HG03558 (cell line): ENCODE measurements around the gene SCAANT1.
A peak's percentile ranks its signal among the peaks of the same experiment; 100 is the strongest.

Source experiments
- ATAC-seq: cut with Tn5 transposase; IDR thresholded peaks from one replicate; pipeline ENCODE4 v1.9.1; 2021; ENCODE audit warnings: moderate number of reproducible peaks; ENCODE audit not compliant: unreplicated experiment; ENCODE audit errors: extremely low read depth

The SCAANT1 gene

DNA sequence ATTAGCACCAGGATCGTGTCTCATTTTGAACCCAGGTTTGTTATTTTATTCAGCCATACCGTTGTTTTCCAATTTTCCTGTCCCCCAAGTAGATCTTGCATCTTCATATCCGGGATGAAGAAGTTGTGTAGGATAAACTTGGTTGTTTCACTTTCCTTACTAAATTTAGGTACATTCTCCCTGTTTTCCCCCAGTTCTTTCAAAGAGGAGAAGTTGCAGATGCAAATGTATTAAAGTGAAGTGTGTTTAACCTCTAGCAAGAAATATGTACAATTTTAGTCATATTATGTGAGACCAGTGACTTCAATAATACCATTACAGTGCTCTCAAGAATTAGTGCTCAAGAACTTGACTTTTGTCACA, 47.2 kb downstream of the SCAANT1 start:
- ATAC-seq, result no peak

DNA sequence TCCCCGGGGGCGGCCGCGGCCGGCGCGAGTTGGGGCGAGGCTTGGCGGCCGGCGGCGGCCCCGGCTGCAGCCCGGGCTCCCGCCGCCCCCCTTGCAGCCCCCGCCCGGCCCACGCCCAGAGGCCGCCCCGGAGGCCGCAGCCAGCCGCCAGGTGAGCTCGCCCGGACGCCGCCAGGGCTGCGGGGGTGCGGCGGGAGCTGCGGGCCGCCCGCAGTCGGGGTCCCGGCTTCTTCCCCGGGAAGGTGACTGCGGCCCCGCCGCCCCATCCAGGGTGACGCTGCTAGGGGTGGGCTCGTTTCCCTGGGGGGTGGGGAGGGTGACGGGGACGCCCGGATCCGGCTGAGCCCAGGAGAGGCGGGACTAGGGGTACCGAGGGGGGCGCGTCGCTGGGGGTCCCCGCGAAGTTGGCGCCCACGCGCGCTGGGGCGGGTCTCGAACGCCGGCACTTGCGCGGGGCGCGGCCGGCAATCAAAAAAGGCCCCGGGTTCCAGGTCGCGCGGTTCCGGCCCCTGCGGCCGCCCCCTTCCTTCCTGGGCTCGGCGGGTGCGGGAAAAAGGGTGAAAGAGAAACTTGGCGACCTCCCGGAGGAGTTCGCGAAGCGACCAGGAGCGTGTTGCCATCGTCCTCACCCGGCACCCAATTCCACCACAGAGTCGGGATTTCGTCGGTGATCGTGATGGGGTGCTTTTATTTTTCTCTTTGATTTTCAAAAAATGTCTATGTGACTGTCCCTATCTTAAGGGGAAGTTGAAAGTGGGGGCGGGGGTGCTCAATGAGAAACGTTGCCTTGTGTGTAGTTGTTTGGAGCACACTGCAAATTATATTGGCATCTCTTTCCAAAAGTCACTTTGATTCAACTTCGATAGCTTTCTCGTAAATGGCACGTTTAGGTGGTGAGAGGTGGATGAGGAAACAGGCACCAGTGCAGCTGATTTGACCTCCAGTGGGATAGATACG, 47.9 kb downstream of the SCAANT1 start:
- peak; percentile 25 for ATAC-seq

DNA sequence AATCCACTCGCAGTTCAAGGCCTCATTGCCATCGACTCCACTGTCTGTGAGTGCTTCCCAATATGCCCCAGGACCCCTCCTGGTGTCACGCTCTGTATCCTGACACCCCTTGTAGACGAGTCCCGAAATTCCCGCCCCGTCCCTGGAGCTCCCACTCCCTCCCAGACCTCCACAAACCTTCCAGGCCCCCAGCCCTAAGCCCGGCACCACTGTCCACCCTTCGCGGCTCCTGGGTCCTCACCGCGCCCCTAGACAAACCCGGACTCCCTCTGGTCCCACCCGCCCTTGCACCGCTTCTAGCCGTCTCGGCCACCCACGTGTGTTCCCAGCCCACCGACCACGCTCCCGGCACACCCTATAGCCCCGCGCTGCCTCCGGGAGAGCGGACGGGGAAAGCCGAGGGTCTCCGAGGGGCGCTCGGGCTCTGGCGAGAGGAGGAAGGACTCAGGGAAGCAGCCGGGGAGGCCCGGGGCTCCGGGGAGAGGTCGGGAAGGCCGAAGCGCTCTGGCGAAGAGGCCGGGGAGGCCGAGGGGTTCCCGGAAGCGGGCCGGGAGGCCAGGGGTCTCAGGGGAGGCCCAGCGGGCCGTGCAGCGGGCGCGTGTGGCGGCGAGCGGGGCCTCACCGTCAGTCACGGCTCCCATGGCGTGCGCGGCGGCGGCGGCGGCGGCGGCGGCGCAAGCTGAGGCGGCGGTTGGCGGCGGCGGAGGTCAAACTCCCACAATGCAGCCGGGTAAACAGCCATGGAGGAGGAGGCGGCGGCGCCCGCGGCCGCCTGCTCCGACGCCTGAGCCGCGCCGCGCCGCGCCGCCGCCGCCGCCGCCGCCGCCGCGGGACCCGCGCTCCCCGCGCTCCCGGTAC, 48.8 kb downstream of the SCAANT1 start, which contains the start of the genes ATXN7 and THOC7:
Gene ATXN7, plus strand, starts transcription at position 718 of the 858 bp plus-strand sequence. CDS start 48,732 bp downstream, outside the sequence.
Gene THOC7, minus strand, starts transcription at position 656 of the 858 bp plus-strand sequence. Its CDS starts 15 bp downstream, at position 641.
- peak; percentile 58 for ATAC-seq

DNA sequence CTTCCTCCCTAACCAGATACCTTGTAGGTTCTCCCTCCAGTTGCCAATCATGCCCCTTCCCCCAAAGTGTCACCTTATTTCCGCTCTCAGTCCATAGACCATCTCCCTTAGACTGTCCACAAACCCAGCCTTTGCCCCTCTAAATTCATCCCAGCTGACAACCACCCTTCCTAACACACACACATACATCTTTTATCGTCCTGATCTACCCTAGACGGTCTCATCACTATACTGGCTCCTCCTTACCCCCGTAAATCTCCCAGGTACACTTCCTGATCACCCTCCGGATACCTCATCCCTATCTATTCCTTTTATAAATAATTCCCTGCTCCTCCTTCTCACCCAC, 49.4 kb downstream of the SCAANT1 start:
- ATAC-seq, result no peak
